Ureter (tissue), 1 donor: ENCODE measurements around the gene BMF. TPM values are rescaled to one million over a fixed set of nuclear protein-coding genes. Genes with fewer than 3 reads are reported as not detected.
"Not testable (repeated sequence)": the region's sequence is repeated elsewhere in the genome, so short reads cannot be mapped to it uniquely, and the experiment has no call there.

Experiments used
- DNase-seq: peaks from one replicate; pipeline ENCODE4 v3.0.0-alpha.2; 2020; ENCODE audit warnings: low spot score
- total RNA-seq: library from RNA; stranded (reverse); gene quantifications from one replicate; pipeline ENCODE4 v1.2.4, GENCODE V29; 2023
- donor health status: DM: yes; HTN: yes; CAD: no.

Gene BMF
- total RNA-seq, 1 donor from 2014 or later = 8.3 TPM

DNA sequence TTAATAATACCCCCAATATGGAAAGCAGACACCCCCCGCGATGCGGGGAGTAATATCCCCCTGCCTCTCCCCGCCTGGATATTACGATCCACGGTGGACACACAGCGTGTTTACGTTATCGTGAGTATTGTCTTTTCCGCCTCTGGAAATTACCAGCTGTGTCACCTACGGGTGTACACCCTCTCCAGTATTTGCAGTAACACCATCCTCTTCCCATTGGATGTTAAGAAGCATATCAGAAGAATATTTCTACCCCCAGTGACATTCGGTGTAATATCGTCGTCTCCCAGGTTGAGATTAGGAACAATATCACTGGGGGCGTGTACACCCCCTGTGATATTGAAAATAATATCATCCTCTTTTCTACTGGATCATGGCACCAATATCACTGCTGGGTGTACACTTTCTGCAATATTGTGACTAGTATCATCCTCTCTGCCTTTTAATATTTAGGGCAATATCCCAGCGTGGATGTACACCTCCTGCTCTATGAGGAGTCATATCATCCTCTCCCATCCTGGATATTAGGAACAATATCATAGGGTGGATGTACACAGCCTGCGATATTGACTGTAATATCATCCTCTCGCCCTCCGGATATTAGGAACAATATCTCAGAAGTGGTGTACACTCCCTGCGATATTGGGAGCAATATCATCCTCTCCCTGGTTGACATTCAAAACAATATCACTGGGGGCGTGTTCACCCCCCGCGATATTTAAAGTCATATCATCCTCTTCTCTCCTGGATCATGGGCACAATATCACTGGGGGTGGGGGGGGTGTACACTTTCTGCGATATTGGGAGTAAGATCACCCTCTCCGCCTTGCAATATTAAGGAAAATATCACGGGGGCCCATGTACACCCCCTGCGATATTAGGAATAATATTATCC, 20.3 kb upstream of the BMF start:
- no peak for DNase-seq

DNA sequence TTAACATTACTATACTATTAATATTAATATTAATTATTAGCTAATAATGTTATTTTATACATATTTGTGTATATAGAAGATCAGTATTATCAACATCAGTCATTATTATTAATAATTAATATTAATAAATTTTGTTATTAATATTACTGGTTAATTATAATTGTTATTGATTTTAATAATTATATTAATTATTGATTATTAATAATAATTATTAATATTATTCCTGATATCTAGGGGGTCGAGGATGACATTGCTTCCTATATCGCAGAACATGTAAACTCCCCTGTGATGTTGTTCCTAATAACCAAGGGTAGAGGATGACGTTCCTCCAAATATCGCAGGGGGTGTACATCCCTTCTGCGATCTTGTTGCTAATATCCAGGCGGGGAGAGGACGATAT, 17.3 kb upstream of the BMF start:
- no peak for DNase-seq

DNA sequence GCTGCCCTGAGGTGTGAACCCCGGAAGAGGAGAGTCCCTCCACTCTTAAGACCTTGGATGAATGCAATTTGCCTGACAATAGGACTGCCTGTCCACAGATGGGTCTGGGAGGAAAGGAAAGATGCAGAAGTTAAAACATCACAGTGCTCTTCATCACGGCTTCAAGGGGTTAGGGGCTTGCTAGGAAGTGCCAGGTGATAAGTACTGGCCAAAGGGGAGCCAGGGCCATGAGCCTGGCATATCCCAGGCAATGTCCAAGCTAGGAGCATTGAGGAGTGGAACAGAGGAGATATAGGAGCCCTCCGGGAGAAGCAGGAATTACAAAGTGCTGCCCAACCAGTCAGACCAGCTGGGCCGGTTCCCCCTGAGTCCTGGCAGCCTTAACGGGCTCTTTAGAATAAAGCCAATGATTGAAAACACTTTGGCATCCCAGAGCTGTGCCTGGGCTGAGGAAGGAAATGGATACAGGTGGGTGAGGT, 16.2 kb upstream of the BMF start:
- not testable (repeated sequence) for DNase-seq

DNA sequence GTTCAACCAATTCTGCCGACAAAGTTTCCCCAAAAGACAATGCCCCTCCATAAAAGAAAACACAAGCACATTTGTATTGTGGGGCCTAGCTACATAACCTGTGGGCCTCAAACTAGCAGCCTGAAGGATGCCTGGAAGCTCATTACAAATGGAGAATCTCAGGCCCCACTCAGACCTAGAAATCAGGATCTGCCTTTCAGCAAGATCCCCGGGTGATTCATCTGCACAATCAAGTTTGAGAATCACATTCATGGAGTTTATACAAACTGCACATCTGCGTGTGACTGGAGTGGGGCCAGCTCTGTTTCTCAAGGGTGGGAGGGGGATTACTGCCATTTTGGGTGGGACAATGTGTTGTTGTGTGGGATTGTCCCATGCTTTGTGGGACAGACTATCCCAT, 15.7 kb upstream of the BMF start:
- DNase-seq = not testable (repeated sequence)

DNA sequence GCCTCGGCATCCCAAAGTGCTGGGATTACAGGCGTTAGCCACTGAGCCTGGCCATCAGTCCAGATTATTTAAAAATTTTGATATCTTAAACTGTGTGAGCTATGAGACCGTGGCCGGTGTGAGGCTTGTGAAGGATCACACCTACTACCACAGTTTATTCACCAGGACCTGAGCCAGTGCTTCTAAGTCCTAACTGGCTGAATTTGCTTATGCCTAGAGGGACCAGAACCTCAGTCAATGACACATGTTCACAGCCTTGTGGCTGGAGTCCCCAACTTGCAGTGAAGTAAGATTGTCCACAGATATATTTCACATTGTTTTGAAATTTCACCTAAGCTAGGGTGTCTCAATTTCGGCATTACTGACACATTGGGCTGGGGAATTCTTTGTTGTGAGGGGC, 15.2 kb upstream of the BMF start:
- DNase-seq = not testable (repeated sequence)

DNA sequence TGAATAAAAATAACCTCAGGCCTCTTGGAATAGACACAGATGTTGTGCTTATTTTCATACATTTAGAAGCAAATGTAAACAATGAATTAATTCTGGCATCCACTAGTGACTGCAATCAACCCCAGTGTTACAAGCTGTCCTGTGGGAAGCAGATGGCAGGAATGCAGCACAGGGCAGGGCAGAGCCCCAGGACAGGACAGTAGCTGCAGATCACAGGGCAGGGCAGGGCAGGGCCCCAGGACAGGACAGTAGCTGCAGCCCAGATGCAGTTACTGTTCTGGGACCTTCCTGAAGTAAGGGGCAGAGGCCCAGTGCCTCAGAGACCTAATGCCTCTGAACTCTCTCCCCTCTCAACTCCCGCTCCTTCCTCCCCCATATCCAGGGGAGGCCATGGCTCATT, 14.3 kb upstream of the BMF start:
- not testable (repeated sequence) for DNase-seq

DNA sequence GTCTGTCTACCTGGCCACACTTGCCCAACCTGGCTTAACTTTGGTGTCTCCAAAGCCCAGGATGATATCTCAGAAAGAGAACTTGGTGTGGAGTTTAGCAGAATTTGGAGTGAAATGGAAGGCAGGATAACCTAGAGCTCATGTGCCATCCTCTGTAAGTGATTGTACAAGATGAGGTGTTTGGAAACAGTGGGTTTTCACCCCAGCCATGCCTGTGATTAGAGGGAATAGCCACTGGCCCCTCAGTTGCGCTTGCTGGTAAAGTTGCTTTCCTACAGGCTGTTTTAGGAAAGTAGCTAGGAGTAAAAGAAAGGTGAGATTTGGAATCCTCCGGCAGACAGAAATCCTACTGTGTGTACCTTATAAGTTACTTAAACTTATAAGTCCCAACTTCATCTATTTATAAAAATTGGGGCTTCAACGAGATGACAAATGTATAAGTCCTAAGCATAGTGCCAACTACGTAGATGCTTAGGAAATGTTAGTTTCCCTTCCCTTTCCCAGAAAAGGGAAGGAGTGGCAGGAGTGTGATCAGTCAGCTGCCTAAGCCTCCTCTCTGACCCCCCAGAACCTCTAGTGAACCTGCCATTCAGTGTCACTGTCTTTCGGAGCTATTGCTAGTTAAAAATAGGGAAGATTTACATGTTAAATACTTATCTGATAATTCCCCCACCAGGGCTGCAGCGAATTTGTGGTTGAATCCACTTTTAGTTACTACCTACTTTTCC, 13.4 kb upstream of the BMF start:
- no peak for DNase-seq

DNA sequence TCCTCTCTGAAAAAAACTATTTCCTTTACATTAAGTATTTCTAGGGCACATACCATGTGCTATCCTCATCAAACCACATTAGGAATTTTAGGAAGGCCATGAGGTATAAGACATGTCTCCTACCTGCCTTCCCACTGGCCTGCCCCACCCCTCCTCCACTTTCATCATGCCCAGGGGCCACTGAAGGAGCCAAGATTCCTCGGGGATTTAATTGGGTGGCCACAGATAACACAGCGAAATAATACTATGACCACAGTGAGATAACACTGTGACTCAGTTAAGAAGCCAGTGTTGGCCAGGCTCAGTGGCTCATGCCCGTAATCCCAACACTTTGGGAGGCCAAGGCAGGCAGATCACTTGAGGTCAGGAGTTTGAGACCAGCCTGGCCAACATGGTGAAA, 9.8 kb upstream of the BMF start:
- no peak for DNase-seq

DNA sequence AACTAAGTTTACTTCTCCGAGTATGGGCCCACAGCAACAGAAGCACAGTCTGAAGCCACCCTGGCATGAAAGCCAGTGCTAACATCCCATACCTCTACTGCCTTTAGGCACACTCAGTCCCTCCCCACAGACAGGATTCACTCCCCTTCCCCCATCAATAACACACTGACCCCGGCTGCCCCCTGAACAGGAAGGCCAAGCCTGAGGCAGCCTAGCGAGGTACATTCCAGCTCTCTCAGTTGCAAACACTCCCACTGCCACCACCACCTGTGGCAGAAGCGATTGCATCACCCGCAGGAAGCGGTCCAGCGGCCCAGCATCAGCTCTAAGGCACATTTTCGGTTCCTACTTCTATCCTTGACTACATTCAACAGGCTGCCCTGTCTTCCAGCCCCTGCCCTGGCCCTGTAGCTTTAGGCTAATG, 7.0 kb upstream of the BMF start:
- no peak for DNase-seq

DNA sequence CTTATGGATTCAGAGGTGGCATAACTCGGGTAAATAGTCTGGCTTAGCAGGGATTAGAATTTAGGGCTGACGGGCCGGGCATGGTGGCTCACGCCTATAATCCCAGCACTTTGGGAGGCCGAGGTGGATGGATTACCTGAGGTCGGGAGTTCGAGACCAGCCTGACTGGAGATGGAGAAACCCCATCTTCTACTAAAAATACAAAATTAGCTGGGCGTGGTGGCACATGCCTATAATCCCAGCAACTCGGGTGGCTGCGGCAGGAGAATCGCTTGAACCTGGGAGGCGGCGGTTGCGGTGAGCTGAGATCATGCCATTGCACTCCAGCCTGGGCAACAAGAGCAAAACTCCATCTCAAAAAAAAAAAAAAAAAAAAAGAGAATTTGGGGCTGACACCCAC, 6.4 kb upstream of the BMF start:
- not testable (repeated sequence) for DNase-seq

DNA sequence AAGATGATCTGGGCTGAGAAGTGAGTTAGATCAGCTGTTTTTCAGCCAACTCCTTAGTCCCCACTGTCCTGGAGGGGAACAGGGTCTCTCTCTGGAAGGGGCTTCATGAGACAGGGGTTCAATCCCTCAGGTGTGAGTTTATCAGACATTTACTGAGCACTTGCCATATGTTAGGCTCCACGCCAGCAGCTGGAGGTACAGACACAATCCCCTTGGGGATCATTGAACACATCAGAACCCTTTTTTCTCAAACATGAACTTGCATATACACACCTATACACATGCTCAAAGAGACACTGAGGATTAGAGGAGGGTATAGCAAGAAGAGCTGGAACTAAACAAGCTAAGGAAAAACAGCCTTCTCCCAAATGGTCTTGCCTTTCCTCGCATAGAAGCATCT, 5.5 kb upstream of the BMF start:
- no peak for DNase-seq

DNA sequence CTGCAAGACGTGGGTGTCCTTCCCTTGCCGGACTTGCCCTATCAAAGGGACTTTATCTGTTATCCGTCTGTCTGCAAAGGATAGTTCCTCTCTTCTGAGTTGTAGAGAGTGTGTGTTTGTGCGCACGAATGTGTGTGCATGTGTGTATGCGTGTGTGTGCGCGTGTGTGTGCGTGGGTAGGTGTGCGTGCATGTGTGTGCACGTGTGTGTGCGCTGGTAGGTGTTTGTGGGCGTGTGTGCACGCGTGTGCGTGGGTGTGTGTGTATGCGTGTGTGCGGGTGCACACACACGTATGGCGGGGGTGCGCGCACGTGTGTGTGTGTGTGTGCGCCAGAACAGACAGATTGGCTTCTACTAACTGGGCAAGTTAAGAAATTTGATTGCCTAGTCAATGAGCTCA, 4.1 kb upstream of the BMF start:
- DNase-seq = no peak

DNA sequence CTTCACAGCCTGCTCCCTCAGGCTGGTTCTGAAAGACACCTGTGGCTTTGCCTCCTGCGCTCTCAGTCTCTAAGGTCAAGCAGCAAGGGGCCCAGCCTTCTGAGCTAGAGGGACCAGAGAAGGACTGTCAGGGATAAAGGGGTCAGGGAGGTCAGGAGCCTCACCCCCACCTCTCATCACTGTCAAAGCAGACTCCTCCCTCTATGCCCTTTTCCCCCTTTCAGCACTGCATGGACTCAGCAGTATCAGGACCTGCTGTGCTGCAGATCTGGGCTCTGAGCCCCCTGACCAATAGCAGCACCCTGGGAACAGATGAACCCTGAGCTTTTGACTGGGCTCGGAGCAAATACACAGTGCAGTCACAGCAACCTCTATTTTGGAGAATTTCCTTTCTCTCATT, 3.2 kb upstream of the BMF start:
- DNase-seq = no peak

DNA sequence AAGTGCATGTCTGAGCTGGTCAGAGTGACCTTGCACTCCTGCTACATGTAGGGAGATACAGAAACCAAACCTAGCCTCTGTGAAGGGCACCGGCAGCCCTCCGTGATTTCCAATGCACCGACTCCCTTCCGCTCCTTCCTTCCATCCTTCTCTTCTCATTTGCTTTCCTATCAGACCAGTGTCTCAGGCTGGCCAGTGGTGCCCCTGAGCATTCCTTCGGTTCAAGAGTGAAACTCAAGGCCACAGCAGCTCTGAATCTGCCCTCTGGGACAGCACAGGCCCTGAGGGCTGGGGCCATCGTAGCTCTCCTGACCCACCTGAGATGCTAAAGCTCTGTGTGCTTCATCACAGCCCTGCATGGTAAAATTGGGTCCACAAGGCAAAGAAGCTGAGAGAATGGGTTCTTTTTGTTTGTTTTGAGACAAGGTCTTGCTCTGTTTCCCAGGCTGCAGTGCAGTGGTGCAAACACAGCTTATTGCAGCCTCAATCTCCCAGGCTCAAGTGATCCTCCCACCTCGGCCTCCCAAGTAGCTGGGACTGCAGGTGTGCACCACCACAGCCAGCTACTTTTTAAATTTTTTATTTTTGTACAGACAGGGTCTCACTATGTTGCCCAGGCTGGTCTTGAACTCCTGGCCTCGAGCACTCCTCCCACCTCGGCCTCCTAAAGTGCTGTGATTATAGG, 2.3 kb upstream of the BMF start:
- no peak for DNase-seq

DNA sequence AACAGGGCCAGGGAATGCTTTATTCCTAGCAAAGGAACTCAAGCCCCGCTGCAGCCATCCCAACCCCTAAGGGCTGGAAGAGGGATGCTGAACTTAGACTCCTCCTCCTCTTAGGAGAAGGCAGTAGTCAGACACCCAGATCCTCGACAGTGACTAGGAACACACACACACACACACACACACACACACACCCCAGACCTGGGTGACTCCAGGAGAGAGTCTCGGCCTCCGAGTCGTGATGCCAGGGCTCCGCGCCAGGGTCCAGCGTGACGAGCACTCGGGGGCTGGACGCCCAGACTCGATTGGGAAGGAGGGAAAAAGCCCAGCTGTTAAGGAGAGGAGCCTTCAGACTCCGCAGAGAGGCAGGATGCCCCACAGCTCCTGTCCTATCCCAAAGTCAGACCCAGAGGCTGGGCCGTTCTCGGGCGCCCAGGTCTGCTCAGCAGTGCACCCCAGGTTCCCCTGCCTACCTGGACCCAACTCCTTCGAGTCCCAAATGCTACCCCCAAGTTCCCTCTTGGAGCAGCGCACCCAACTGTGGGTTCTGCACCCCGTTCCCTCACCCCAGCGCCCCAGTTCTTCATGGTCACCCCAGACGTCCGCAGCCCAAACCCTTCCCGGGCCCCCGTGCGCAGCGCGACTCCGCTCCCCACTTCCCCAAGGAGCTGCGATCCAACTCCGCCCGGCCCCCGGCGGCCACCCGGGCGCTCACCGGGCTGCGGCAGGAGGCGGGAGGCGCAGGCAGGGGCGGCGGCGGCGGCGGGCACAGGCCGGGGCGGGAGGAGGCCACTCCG, 421 bp downstream of the BMF start:
- DNase-seq = peak; percentile 75

DNA sequence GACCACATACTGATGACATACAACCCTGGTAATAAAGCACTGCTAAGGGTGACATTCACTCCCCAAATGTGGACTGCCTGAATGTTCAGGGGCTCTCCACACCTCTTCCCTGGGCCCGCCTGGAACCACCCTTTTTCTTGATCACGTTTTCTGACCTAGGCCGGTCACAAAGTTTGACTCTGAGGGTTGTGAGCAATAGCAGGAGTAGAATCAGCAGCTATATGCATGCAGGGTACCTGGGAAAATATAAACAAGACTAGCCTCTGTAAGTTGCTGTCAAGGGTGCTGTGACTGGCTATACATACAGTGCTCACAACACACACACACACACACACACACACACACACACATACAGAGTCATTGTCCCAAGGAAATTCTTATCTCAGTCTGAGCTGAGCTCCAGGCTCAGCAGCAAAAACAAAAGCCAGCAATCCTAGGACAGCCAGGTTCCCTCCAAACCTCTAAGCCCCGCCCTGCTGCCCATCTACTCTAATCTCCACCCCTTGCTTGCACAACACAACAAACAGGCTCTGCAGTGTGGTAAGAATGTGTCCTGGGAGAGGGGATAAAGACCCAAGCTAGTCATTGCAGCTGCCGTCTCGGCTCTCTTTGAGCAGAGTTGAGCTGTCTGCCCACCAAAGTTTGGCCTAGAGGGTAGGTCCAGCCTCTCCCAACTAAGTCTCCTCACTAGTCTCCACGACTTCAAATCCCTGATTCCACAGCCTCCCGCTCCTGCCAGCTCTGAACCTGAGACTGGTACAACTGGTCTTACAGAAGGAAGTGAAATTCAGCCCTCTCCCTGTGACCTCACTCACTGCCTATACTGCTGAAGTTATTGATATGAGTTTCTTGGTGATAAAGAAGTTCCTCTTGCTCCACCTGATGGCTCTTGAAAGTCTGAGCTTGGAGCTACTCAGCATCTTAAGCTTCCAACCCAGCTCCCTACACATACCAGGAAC, 2.2 kb downstream of the BMF start:
- DNase-seq = peak; percentile 85

DNA sequence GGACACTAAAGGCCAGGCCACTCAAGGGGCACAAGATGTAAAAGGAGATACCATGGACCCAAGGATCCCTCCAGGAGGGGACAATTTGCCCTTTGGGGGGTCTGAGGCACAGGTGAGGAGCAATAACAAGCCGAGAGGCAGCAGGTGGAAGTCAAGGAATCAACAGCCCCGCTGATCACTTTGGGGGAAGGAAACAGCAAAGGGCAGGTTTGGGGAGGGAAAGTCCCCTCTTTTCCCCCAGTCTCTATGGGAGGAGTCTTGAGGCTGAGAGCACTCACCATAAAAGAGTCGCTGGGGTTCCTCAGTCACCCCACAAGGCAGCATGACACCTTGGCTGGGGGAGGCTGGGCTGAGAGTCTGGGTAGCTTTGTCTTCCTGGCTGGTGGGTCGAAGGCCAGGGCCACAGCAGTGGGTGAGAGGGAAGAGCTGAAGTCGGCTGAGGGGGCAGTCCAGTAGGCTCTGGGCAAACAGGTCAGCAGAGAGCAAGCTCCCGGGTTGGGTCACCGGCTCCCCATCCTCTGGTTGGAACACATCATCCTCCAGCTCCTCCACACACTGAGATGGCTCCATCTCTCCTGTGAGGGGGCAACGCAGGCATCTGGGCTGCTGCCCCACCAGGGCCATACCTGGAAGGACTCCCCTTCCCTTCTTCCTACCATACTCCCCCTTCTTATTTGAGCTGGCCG, 3.0 kb downstream of the BMF start:
- DNase-seq = no peak

DNA sequence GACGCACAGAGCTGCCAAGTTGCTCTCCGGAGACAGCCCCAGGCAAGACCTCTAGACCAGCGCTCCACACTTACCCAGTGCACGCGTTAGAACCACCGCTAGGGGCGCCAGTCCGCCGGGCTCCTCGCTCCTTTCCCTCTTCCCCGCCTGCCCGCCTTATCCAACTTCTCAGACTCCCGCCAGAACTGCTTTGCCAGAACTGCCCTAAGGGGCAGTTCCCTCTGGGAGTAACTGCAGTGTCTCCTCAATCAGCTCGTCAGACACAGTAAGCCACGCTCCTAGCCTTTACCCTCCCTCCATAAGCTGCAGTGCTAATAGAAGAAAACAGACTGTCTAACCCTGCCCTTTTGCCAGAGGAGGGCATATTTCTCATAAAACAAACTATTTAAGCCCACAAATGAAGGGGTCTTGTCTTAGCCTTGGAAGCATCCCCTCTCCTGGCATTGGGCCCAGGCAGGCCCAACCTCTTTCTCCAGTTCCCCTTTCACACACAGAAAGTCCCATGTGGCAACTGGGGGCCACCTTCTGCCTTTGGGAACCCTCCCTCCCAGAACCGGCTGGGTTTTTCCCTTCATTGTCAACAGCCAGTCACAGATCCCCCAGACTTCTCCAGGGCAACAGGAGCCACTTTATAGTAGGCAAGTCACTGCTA, 3.7 kb downstream of the BMF start:
- DNase-seq = peak; percentile 92

DNA sequence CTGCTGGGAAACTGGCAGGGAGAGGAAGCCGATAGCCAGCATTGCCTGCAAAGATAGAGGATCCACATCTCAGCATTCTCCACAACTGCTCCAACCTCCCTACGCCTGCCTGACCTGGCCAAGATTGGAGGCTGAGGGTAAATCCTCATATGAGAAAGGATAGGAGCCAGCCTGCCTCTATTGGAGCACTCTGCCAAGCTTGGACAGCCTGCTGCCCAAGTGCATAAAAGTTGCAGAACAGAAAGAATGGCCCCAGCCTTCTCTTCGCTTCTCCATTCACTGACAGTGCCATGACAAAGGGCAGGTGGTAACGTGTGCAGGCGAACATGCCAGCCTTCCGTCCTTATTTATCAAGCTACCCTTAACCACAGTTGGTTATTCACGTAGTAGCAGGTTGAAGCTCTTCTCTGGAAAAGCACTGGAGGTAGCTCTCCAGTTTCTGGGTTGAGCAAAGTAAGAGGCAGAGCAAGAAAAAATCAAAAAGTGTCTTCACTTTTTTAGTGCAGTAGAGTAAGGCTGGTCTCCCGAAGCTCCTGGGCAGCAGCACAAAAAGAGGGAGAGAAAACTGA, 4.3 kb downstream of the BMF start:
- DNase-seq = no peak
